B cell (primary cell): Measurements from ENCODE around the gene ALDH1A1. TPM values are rescaled to one million over a fixed set of nuclear protein-coding genes. Genes with fewer than 3 reads are reported as not detected.

Experiments used
- ATAC-seq: fragments of 200-7000 bp; cut with Tn5 transposase; one replicate; pipeline ENCODE4 v1.10.0; 2021; ENCODE audit warnings: low read depth, mild to moderate bottlenecking, moderate number of reproducible peaks, moderate library complexity
- CTCF ChIA-PET: fragments of 350-600 bp; sonication (Branson Sonifier 250); formaldehyde crosslinking; loops from one replicate; lab custom pipeline; 2021; ENCODE audit warnings: antibody characterized with exemption, inconsistent platforms; lab: Charles Lee
- POLR2A ChIA-PET: fragments of 350-600 bp; sonication (Branson Sonifier 250); formaldehyde crosslinking; loops from one replicate; lab custom pipeline; 2021; ENCODE audit warnings: antibody characterized with exemption; lab: Charles Lee
- DNase-seq: peaks from one replicate; pipeline ENCODE4 v3.0.0; 2013
- H2AFZ ChIP-seq: 2 replicates; pipeline ENCODE4 v1.6.1; 2012; ENCODE audit warnings: mild to moderate bottlenecking, low read depth, low read length; ENCODE audit not compliant: insufficient read depth, poor library complexity, severe bottlenecking
- H3K27ac ChIP-seq, 2 donors: 1 replicate in 1 of 2; 2 replicates in 1 of 2; pipeline ENCODE4 v1.5.1; 2012 to 2013; ENCODE audit warnings: low read length in 2 of 2, mild to moderate bottlenecking in 2 of 2, moderate library complexity in 1 of 2
- H3K27me3 ChIP-seq, 4 experiments: fragments of 200-600 bp in 1 of 4; sonication (generic) in 1 of 4; replicated peaks in 1 of 4; 1 replicate in 2 of 4; 2 replicates in 2 of 4; pipeline versions ENCODE4 v1.6.1 to v1.7.0; 2013 to 2016; ENCODE audit warnings: low read length in 3 of 4, mild to moderate bottlenecking in 2 of 4, mixed read lengths in 1 of 4, moderate library complexity in 1 of 4; ENCODE audit not compliant: insufficient read depth in 4 of 4, control insufficient read depth in 3 of 4; ENCODE audit errors: control extremely low read depth in 1 of 4
- H3K36me3 ChIP-seq, 2 experiments: replicated peaks in 1 of 2; 1 replicate in 1 of 2; 2 replicates in 1 of 2; pipeline versions ENCODE4 v1.6.1 to v1.7.1; 2013; ENCODE audit warnings: low read length in 1 of 2; ENCODE audit not compliant: insufficient read depth in 2 of 2, control insufficient read depth in 1 of 2; ENCODE audit errors: control extremely low read depth in 1 of 2, extremely low read depth in 1 of 2
- H3K4me1 ChIP-seq, 2 donors: fragments of 200-600 bp in 1 of 2; sonication (generic) in 1 of 2; 1 replicate in 1 of 2; 2 replicates in 1 of 2; pipeline versions ENCODE4 v1.5.1 to v1.6.1; 2013 to 2017; ENCODE audit warnings: low read length in 2 of 2; ENCODE audit not compliant: control insufficient read depth in 2 of 2, insufficient read depth in 2 of 2
- H3K4me2 ChIP-seq: replicated peaks from 2 replicates; pipeline ENCODE3; 2012; ENCODE audit warnings: mild to moderate bottlenecking, low read depth, low read length; ENCODE audit not compliant: poor library complexity, severe bottlenecking
- H3K4me3 ChIP-seq, 5 experiments: fragments of 200-600 bp in 1 of 5; sonication (generic) in 1 of 5; 1 replicate in 3 of 5; 2 replicates in 2 of 5; pipeline versions ENCODE4 v1.5.1 to v1.7.0; 2011 to 2016; ENCODE audit warnings: low read length in 4 of 5, mild to moderate bottlenecking in 4 of 5, low read depth in 2 of 5, control low read depth in 1 of 5, moderate library complexity in 1 of 5; ENCODE audit not compliant: insufficient read depth in 1 of 5; ENCODE audit errors: control extremely low read depth in 1 of 5, extremely low read depth in 1 of 5
- H3K79me2 ChIP-seq: fragments of 200-600 bp; sonication (generic); one replicate; pipeline ENCODE4 v1.6.0; 2016; ENCODE audit warnings: low read length; ENCODE audit not compliant: control insufficient read depth, insufficient read depth
- H3K9ac ChIP-seq: fragments of 200-600 bp; sonication (generic); 2 replicates; pipeline ENCODE4 v1.6.1; 2017; ENCODE audit warnings: mild to moderate bottlenecking, low read length, moderate library complexity
- H3K9me3 ChIP-seq, 3 donors: one replicate each; pipeline versions ENCODE4 v1.6.1 to v1.7.1; 2013; ENCODE audit warnings: low read length in 2 of 3; ENCODE audit not compliant: control insufficient read depth in 2 of 3, insufficient read depth in 1 of 3; ENCODE audit errors: control extremely low read depth in 1 of 3
- H4K20me1 ChIP-seq: 2 replicates; pipeline ENCODE4 v1.6.0; 2012; ENCODE audit warnings: mild to moderate bottlenecking, low read length; ENCODE audit not compliant: insufficient read depth, control insufficient read depth, poor library complexity, severe bottlenecking
- H3K27ac Mint-ChIP-seq: one replicate; pipeline ENCODE4 v1.8.0; 2021; ENCODE audit warnings: mixed read lengths
- H3K27me3 Mint-ChIP-seq: one replicate; pipeline ENCODE4 v1.8.0; 2021; ENCODE audit warnings: mixed read lengths
- H3K4me1 Mint-ChIP-seq: one replicate; pipeline ENCODE4 v1.8.0; 2021; ENCODE audit warnings: mixed read lengths
- H3K4me3 Mint-ChIP-seq: one replicate; pipeline ENCODE4 v1.8.0; 2021; ENCODE audit warnings: mixed read lengths
- H3K9me3 Mint-ChIP-seq: one replicate; pipeline ENCODE4 v1.8.0; 2022; ENCODE audit warnings: mixed read lengths; ENCODE audit not compliant: insufficient read depth
- CTCF ChIP-seq: fragments of 200-600 bp; IDR thresholded peaks from one replicate; pipeline ENCODE4 v1.8.0; 2022; ENCODE audit warnings: antibody characterized with exemption, mild to moderate bottlenecking
- EZH2 ChIP-seq: IDR thresholded peaks from 2 replicates; pipeline ENCODE4 v1.6.1; 2012; ENCODE audit warnings: borderline replicate concordance, low read depth, mild to moderate bottlenecking, moderate library complexity, low read length; ENCODE audit not compliant: insufficient read depth, poor library complexity, severe bottlenecking
- WGBS: methylation state at CpG from one replicate; pipeline ENCODE4 v1.1.5; 2013; ENCODE audit warnings: missing lambda C conversion rate; ENCODE audit not compliant: insufficient coverage; 5-methylcytosine and 5-hydroxymethylcytosine counted together
- intact Hi-C: fragments of 100-400 bp; cut with micrococcal nuclease; formaldehyde crosslinking; loops from one replicate; pipeline ENCODE4 v1.10.0; 2022
- polyA plus RNA-seq: library from polyadenylated mRNA; depleted of rRNA; stranded (reverse); fragments of >200 nt; gene quantifications from 2 replicates; pipeline ENCODE4 v1.2.3, GENCODE V29; 2012
- total RNA-seq, 2 donors: library from RNA; stranded (reverse); fragments of 120-200 nt in 1 of 2; gene quantifications; 1 replicate in 1 of 2; 2 replicates in 1 of 2; pipeline versions ENCODE4 v1.2.3 to v1.2.4, GENCODE V29; 2013 to 2022

Gene ALDH1A1
- total and polyA plus RNA-seq, 2 donors (not counting 1 experiment from before 2014, with no cell fraction given), result 0.43 TPM; not detected in 1

GRCh38 chr9:72955571-72955970 is 2.7 kb upstream of the ALDH1A1 start:
- POLR2A ChIA-PET, result no interaction called here

GRCh38 chr9:72955126-72955455 is 2.2 kb upstream of the ALDH1A1 start:
- Histone ChIP-seq H4K20me1 (no peaks in the 10 kb centered on the region), H3K36me3 (no peaks in the 10 kb centered on the region), H3K27me3 (peaks cover 0 to 5% (median 4%) of the 10 kb centered on the region in 4 experiments), H3K4me1 (peaks cover 14 to 24% of the 10 kb centered on the region in 2 donors), H3K79me2 (no peaks in the 10 kb centered on the region), H3K4me3 (no peak overlapping the region), H3K9ac (no peak overlapping the region), H3K4me2 (no peak overlapping the region), H3K27ac (no peak overlapping the region), H3K9me3 (peaks cover 0 to 7% (median 0%) of the 10 kb centered on the region in 3 donors), H2AFZ (no peak overlapping the region)
- Mint-ChIP-seq H3K9me3 (peaks cover 4% of the 10 kb centered on the region), H3K27me3 (peaks cover 3% of the 10 kb centered on the region), H3K4me3 (no peak overlapping the region), H3K27ac (no peak overlapping the region), H3K4me1 (peaks cover 19% of the 10 kb centered on the region)
- intact Hi-C loops, result no loop called here
- TF ChIP-seq CTCF, result no peak
- no peak for TF ChIP-seq EZH2
- WGBS, result no CpG with 5 or more reads among the region's 2 CpGs
- DNase-seq (no peak), ATAC-seq (no peak)
- ChIA-PET POLR2A (no interaction called here), CTCF (no interaction called here)

More at GRCh38 chr9:72955571-72955970, 2.7 kb upstream of the ALDH1A1 start:
- no peak for DNase-seq
- WGBS, result no CpG with 5 or more reads among the region's 1 CpG
- H3K27me3 Mint-ChIP-seq, result peaks cover 3% of the 10 kb centered on the region
- CTCF ChIA-PET, result no interaction called here
- Histone ChIP-seq H3K27me3 (peaks cover 0 to 5% (median 4%) of the 10 kb centered on the region in 4 experiments), H3K4me3 (no peak overlapping the region), H4K20me1 (no peaks in the 10 kb centered on the region), H3K9ac (no peak overlapping the region), H3K27ac (no peak overlapping the region), H3K36me3 (no peaks in the 10 kb centered on the region), H3K79me2 (no peaks in the 10 kb centered on the region), H2AFZ (no peak overlapping the region), H3K9me3 (peaks cover 0 to 7% (median 0%) of the 10 kb centered on the region in 3 donors), H3K4me2 (no peak overlapping the region), H3K4me1 (peaks cover 14 to 24% of the 10 kb centered on the region in 2 donors)
- no peak for ATAC-seq
- peaks cover 19% of the 10 kb centered on the region for H3K4me1 Mint-ChIP-seq
- TF ChIP-seq EZH2 (no peak), CTCF (no peak)
- H3K4me3 Mint-ChIP-seq, result no peak overlapping the region
- no peak overlapping the region for H3K27ac Mint-ChIP-seq
- intact Hi-C loops, result no loop called here
- peaks cover 4% of the 10 kb centered on the region for H3K9me3 Mint-ChIP-seq
